Measurements from ENCODE around the gene RNPS1. TPM values are rescaled to one million over a fixed set of nuclear protein-coding genes. Genes with fewer than 3 reads are reported as not detected.

The RNPS1 gene
- total RNA-seq, 2 experiments from 2014 or later = 225 to 339 TPM

DNA sequence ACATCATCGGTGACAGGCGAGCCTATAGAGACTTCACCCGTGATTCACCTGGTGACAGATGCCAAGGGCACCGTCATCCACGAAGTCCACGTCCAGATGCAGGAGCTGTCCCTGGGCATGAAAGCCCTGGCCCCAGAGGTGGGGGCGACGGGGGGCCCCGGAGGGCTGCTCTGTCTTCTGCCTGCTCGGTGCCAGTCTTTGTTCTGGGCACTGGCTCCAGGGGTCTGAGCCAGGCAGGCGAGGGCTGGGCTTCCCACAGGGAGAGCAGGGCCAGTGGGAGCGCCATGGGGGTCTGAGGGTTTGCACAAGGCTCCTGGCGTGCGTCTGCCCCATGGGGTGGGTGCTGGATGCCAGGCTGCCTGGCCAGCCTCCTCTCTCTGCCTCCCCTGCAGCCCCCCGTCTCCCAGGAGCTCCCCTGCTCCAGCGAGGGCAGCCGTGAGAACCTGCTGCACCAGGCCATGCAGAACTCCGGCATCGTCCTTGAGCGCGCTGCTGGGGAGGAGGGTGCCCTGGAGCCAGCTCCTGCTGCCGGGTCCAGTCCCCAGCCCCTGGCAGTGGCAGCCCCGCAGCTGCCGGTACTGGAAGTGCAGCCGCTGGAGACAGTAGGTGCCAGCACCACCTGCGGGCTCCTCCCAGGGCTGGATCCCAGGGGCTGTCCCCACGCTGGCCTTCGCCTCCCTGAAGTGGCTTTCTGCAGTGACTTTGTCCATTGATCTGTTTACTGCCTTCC is 34.7 kb downstream of the RNPS1 start:
- Histone ChIP-seq H3K9me2 (ENCODE audit: insufficient read depth, low read length) (no peaks in the 10 kb centered on the region), H3K79me2 (ENCODE audit: insufficient read depth, low read depth, low read length) (no peaks in the 10 kb centered on the region), H3K4me3 (ENCODE audit: low read depth, low read length, poor library complexity, severe bottlenecking) (no peak overlapping the region), H3K4me2 (ENCODE audit: low read length) (no peak overlapping the region), H3K36me3 (ENCODE audit: insufficient read depth, low read length) (peaks cover 79% of the 10 kb centered on the region), H3K9me3 (ENCODE audit: low read length) (no peaks in the 10 kb centered on the region), H3K4me1 (ENCODE audit: insufficient read depth, low read length, poor library complexity, severe bottlenecking) (no peaks in the 10 kb centered on the region), H3K27ac (ENCODE audit: low read depth, low read length, poor library complexity, severe bottlenecking) (no peak overlapping the region), H2AFZ (ENCODE audit: low read length) (no peak overlapping the region), H4K20me1 (ENCODE audit: insufficient read depth, low read length) (no peaks in the 10 kb centered on the region)
- no TSS peak for BruUV-seq (replicated peaks)
- POLR2A ChIA-PET = no interaction called here
- no peak for DNase-seq (ENCODE audit: low spot score)
- no peak for TF ChIP-seq EZH2phosphoT487 (IDR thresholded peaks at IDR 0.05; ENCODE audit: borderline replicate concordance, low read depth, low read length)
- TF ChIP-seq, protein P1, sequence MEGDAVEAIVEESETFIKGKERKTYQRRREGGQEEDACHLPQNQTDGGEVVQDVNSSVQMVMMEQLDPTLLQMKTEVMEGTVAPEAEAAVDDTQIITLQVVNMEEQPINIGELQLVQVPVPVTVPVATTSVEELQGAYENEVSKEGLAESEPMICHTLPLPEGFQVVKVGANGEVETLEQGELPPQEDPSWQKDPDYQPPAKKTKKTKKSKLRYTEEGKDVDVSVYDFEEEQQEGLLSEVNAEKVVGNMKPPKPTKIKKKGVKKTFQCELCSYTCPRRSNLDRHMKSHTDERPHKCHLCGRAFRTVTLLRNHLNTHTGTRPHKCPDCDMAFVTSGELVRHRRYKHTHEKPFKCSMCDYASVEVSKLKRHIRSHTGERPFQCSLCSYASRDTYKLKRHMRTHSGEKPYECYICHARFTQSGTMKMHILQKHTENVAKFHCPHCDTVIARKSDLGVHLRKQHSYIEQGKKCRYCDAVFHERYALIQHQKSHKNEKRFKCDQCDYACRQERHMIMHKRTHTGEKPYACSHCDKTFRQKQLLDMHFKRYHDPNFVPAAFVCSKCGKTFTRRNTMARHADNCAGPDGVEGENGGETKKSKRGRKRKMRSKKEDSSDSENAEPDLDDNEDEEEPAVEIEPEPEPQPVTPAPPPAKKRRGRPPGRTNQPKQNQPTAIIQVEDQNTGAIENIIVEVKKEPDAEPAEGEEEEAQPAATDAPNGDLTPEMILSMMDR (conservative IDR thresholded peaks at IDR 0.05; ENCODE audit: low read length) = no peak
- intact Hi-C loops (cut with micrococcal nuclease; ENCODE audit: unreplicated experiment) = no loop called here
- CTCF ChIA-PET (ENCODE audit: unreplicated experiment) = no interaction called here

DNA sequence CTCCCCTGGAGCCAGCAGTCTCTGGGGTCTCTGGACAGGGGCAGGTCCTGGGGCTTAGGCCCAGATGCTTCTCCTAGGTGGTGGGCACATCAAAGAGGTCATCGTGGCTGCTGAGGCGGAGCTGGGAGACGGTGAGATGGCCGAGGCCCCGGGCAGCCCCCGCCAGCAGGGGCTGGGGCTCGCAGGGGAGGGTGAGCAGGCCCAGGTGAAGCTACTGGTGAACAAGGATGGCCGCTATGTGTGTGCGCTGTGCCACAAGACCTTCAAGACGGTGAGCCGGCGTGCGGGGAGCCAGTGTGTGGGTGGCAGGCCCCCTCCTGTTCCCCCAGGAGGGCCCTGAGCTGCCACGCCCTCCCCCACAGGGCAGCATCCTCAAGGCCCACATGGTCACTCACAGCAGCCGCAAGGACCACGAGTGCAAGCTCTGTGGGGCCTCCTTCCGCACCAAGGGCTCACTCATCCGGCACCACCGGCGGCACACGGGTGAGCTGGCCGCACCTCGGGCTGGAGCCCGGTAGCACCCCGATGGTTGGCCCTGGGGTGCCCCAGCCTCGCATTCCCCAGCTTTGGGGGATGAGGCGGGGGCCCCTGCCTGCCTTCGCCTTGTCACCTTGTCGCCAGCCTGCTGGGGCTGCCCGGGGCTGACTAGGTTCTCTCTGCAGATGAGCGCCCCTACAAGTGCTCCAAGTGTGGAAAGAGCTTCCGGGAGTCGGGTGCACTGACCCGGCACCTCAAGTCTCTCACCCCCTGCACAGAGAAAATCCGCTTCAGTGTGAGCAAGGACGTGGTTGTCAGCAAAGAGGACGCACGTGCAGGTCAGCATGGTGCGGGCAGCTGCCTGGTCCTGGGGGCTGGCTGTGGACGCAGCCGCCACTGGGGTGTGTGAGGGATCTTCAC is 35.6 kb downstream of the RNPS1 start:
- no peak overlapping the region for H3K27ac ChIP-seq (ENCODE audit: low read depth, low read length, poor library complexity, severe bottlenecking)
- H3K9me3 ChIP-seq (ENCODE audit: low read length) = no peaks in the 10 kb centered on the region
- BruUV-seq (replicated peaks) = no TSS peak
- DNase-seq (ENCODE audit: low spot score) = no peak
- H3K36me3 ChIP-seq (ENCODE audit: insufficient read depth, low read length) = peaks cover 76% of the 10 kb centered on the region
- TF ChIP-seq, protein P1 (conservative IDR thresholded peaks at IDR 0.05; ENCODE audit: low read length) = no peak
- TF ChIP-seq EZH2phosphoT487 (IDR thresholded peaks at IDR 0.05; ENCODE audit: borderline replicate concordance, low read depth, low read length) = no peak
- no peaks in the 10 kb centered on the region for H3K4me1 ChIP-seq (ENCODE audit: insufficient read depth, low read length, poor library complexity, severe bottlenecking)
- CTCF ChIA-PET (ENCODE audit: unreplicated experiment) = no interaction called here
- no peak overlapping the region for H3K4me3 ChIP-seq (ENCODE audit: low read depth, low read length, poor library complexity, severe bottlenecking)
- no peak overlapping the region for H3K4me2 ChIP-seq (ENCODE audit: low read length)
- POLR2A ChIA-PET = no interaction called here
- H2AFZ ChIP-seq (ENCODE audit: low read length) = no peak overlapping the region
- intact Hi-C loops (cut with micrococcal nuclease; ENCODE audit: unreplicated experiment) = no loop called here
- H4K20me1 ChIP-seq (ENCODE audit: insufficient read depth, low read length) = no peaks in the 10 kb centered on the region
- H3K79me2 ChIP-seq (ENCODE audit: insufficient read depth, low read depth, low read length) = no peaks in the 10 kb centered on the region
- H3K9me2 ChIP-seq (ENCODE audit: insufficient read depth, low read length) = no peaks in the 10 kb centered on the region

Data from OCI-LY7 (cell line).